Testis (tissue), 3 donors: Measurements from ENCODE around the gene HOXC9. TPM values are rescaled to one million over a fixed set of nuclear protein-coding genes. Genes with fewer than 3 reads are reported as not detected.
A peak's percentile ranks its signal among the peaks of the same experiment; 100 is the strongest.

Source experiments
- DNase-seq: peaks from one replicate; pipeline ENCODE4 v3.0.0-alpha.2; 2019
- H3K27ac ChIP-seq, 2 donors: fragments of 200-600 bp; sonication (generic); one replicate each; pipeline ENCODE4 v1.5.1; 2019
- H3K27me3 ChIP-seq: fragments of 200-600 bp; sonication (generic); one replicate; pipeline ENCODE4 v1.5.1; 2019
- H3K36me3 ChIP-seq: fragments of 200-600 bp; sonication (generic); one replicate; pipeline ENCODE4 v1.5.1; 2017; ENCODE audit warnings: low read depth; ENCODE audit errors: missing control alignments
- H3K4me1 ChIP-seq: fragments of 200-600 bp; sonication (generic); one replicate; pipeline ENCODE4 v1.5.1; 2019
- H3K4me3 ChIP-seq, 2 donors: fragments of 200-600 bp; sonication (generic); one replicate each; pipeline ENCODE4 v1.5.1; 2017 to 2019
- H3K9me3 ChIP-seq: fragments of 200-600 bp; sonication (generic); one replicate; pipeline ENCODE4 v1.5.1; 2017
- POLR2A ChIP-seq: fragments of 450-650 bp; IDR thresholded peaks from one replicate; pipeline ENCODE4 v1.6.1; 2017; ENCODE audit warnings: antibody characterized with exemption, mild to moderate bottlenecking, moderate library complexity
- WGBS, 2 donors: methylation state at CpG; one replicate each; pipeline ENCODE4 v1.1.5; 2018; 5-methylcytosine and 5-hydroxymethylcytosine counted together
- intact Hi-C: fragments of 100-400 bp; cut with DNase I; formaldehyde crosslinking; loops from one replicate; pipeline ENCODE4 v1.15.1; 2023; ENCODE audit warnings: low total_unique reads
- polyA plus RNA-seq: library from polyadenylated mRNA; stranded (reverse); fragments of 350-450 nt; fragmentation: Illumina TruSeq; extraction: RNeasy Lipid Tissue Mini Kit (QIAGEN cat#74804); gene quantifications from one replicate; pipeline ENCODE4 v1.2.3, GENCODE V29; 2014; ENCODE audit warnings: low read depth, low replicate concordance; ENCODE audit not compliant: insufficient read depth
- total RNA-seq, 2 donors: library from RNA; depleted of rRNA; stranded (reverse); fragments of >200 nt; gene quantifications; one replicate each; pipeline ENCODE4 v1.2.3, GENCODE V29; 2016
- TF ChIP-seq, protein P1 (sequence below), 3 experiments: fragments of 450-650 bp in 2 of 3; fragments of 200-600 bp in 1 of 3; sonication (generic) in 1 of 3; IDR thresholded peaks; one replicate each; pipeline ENCODE4 v1.5.1; 2016 to 2019; ENCODE audit warnings: antibody characterized with exemption in 3 of 3, mild to moderate bottlenecking in 2 of 3, moderate library complexity in 1 of 3

Gene HOXC9
- total and polyA plus RNA-seq, 3 donors from 2014 or later = 2.4 to 7.8 (median 6.6) TPM

DNA sequence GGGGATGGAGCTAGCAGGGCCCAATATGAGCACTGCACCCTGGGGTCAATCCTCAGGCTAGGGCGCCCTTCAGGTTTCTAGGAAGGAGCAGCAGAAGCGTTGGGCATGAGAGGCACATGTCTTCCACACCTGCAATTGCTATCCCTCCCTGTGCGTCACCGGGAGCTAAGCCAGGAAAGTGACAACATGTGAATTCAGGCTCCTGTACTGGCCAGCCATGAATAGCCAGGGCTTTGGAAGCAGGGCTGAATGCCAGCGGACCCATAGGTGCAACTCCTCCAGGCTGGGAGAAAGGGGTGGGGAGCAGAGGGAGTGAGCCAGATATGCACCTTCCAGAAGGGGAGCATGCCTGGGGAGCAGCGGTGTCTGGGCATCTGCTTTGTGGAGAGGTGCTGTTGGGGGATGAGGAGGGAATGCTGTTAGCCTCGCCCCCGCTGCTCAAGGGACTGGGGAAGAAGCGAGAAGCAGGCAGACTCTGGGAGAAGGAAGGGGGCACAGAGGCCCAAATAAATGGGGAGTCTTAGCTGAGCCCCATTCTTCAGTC lies 39.0 kb downstream of the HOXC9 start:
- Histone ChIP-seq H3K4me3 (no peak overlapping the region), H3K4me1 (peaks cover 4% of the 10 kb centered on the region), H3K27me3 (no peaks in the 10 kb centered on the region), H3K36me3 (no peaks in the 10 kb centered on the region), H3K9me3 (no peaks in the 10 kb centered on the region), H3K27ac (no peak overlapping the region)
- intact Hi-C loops = no loop called here
- no peak for TF ChIP-seq POLR2A
- TF ChIP-seq, protein P1, sequence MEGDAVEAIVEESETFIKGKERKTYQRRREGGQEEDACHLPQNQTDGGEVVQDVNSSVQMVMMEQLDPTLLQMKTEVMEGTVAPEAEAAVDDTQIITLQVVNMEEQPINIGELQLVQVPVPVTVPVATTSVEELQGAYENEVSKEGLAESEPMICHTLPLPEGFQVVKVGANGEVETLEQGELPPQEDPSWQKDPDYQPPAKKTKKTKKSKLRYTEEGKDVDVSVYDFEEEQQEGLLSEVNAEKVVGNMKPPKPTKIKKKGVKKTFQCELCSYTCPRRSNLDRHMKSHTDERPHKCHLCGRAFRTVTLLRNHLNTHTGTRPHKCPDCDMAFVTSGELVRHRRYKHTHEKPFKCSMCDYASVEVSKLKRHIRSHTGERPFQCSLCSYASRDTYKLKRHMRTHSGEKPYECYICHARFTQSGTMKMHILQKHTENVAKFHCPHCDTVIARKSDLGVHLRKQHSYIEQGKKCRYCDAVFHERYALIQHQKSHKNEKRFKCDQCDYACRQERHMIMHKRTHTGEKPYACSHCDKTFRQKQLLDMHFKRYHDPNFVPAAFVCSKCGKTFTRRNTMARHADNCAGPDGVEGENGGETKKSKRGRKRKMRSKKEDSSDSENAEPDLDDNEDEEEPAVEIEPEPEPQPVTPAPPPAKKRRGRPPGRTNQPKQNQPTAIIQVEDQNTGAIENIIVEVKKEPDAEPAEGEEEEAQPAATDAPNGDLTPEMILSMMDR (IDR thresholded peaks at IDR 0.05) = no peak
- WGBS, 2 donors = 51 to 58% methylated on average over 9 of the region's 9 CpGs
- DNase-seq = no peak

DNA sequence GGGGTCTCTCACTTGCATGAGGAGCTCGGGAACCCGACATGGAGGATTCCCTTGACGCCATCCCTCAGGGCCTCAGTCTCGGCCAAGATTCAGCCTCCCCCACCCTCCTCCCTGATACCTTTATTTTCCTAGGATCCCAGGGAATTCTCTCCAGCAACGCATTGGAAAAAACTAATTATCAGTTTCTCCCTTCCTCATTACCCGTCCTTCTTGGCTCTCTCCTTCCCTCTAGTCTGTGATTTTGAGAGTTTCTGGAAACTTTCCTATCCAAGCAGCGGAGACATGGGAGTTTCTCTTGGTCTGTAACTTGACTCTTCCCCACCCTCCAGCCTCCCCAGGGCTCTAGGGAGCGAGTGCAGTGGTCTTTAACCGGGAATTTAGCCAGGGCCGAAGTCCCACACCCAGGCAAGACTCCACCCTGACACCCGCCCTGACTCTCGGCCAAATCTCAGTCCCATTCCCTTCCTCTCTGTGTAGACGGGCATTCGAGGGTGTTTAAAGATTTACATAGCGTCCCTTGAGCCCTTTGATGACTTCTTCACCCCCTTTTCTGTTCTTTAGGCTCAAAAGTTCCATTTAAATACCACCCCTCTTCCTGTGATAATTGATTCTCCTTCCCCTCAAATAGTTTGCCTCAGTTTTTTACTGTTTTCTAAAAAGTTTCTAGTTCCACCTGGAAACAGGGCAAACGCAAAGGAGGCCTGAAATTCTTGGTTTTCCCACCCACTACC lies 39.6 kb downstream of the HOXC9 start:
- Histone ChIP-seq H3K9me3 (no peaks in the 10 kb centered on the region), H3K27ac (peak overlapping the region in 1 of 2 donors; percentile 39), H3K27me3 (no peaks in the 10 kb centered on the region), H3K4me3 (peak overlapping the region in 1 of 2 donors; percentile 26), H3K36me3 (no peaks in the 10 kb centered on the region), H3K4me1 (peaks cover 4% of the 10 kb centered on the region)
- peak; percentile 69 for DNase-seq
- TF ChIP-seq, protein P1 (IDR thresholded peaks at IDR 0.05) = no peak
- no peak for TF ChIP-seq POLR2A
- intact Hi-C loops = no loop called here
- 12 to 20% methylated on average over 16 of the region's 16 CpGs for WGBS, 2 donors

DNA sequence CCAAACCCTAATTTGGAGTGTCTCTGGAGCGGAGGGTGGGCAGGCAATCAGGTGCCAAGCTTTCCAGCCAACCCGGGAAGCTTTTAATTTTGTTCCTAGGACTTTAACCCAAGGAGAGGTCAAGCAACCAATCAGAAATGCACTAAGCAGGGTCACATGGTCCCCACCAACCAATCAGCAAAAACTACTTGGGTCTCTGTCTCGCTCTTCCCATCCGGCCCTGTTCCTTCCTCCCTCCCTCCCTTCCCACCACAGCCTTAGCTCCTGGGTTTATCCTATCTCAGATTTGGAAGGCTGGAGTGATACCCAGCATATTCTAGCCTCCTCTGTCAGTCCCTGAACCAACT lies 40.2 kb downstream of the HOXC9 start:
- H3K27me3 ChIP-seq = no peaks in the 10 kb centered on the region
- H3K4me3 ChIP-seq = peak overlapping the region in 1 of 2 donors; percentile 26
- no peaks in the 10 kb centered on the region for H3K36me3 ChIP-seq
- no peaks in the 10 kb centered on the region for H3K9me3 ChIP-seq
- H3K27ac ChIP-seq = peak overlapping the region in 1 of 2 donors; percentile 39
- WGBS, 2 donors = 49 to 51% methylated on average over 4 of the region's 4 CpGs
- intact Hi-C loops = no loop called here
- TF ChIP-seq, protein P1 (IDR thresholded peaks at IDR 0.05) = no peak
- no peak for TF ChIP-seq POLR2A
- H3K4me1 ChIP-seq = peaks cover 4% of the 10 kb centered on the region
- peak; percentile 72 for DNase-seq

DNA sequence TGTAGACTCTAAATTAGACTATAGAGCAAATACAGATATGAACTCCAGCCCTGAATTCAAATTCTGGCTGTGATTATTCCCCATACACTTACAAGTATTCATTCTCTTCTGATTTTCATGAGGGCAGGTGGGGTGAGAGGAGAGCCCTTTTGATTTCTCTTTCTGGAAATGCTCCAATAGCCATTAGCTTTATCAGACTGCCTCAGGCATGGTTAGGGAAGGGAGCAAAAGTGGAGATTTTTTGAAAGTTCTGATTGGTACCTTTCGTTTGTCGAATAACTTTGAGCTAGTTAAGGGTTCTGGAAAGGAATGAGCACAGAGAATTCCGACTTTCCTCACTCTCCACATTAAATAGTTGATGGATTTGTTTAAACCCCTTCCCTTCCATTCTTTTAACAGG lies 40.7 kb downstream of the HOXC9 start:
- no peaks in the 10 kb centered on the region for H3K36me3 ChIP-seq
- DNase-seq = no peak
- no peak for TF ChIP-seq POLR2A
- TF ChIP-seq, protein P1 (IDR thresholded peaks at IDR 0.05) = no peak
- WGBS, 2 donors = 74 to 76% methylated on average over 3 of the region's 3 CpGs
- no peak overlapping the region for H3K27ac ChIP-seq
- H3K4me3 ChIP-seq = peak overlapping the region in 1 of 2 donors; percentile 26
- H3K27me3 ChIP-seq = no peaks in the 10 kb centered on the region
- H3K4me1 ChIP-seq = peaks cover 4% of the 10 kb centered on the region
- intact Hi-C loops = no loop called here
- no peaks in the 10 kb centered on the region for H3K9me3 ChIP-seq
